Stomach (tissue), 9 donors: Measurements from ENCODE around the gene LY6G5B. TPM values are rescaled to one million over a fixed set of nuclear protein-coding genes. Genes with fewer than 3 reads are reported as not detected.

Source experiments
- DNase-seq, 2 donors: peaks; one replicate each; pipeline versions ENCODE4 v3.0.0 to v3.0.0-alpha.2; 2013 to 2019
- H3K27ac ChIP-seq, 5 donors: fragments of 200-600 bp in 4 of 5; sonication (generic) in 4 of 5; one replicate each; pipeline ENCODE4 v1.5.1; 2013 to 2019; ENCODE audit warnings: mild to moderate bottlenecking in 1 of 5, moderate library complexity in 1 of 5
- H3K27me3 ChIP-seq, 3 donors: fragments of 200-600 bp; sonication (generic); one replicate each; pipeline ENCODE4 v1.5.1; 2017 to 2019; ENCODE audit warnings: mixed run types in 1 of 3
- H3K36me3 ChIP-seq, 4 donors: fragments of 200-600 bp; sonication (generic); 1 replicate in 3 of 4; 2 replicates in 1 of 4; pipeline ENCODE4 v1.5.1; 2016 to 2019
- H3K4me1 ChIP-seq, 4 donors: fragments of 200-600 bp; sonication (generic); one replicate each; pipeline ENCODE4 v1.5.1; 2016 to 2019
- H3K4me3 ChIP-seq, 4 donors: fragments of 200-600 bp; sonication (generic) in 3 of 4; one replicate each; pipeline ENCODE4 v1.5.1; 2016 to 2019; ENCODE audit warnings: mild to moderate bottlenecking in 1 of 4
- H3K9me3 ChIP-seq, 4 donors: fragments of 200-600 bp; sonication (generic); one replicate each; pipeline ENCODE4 v1.5.1; 2016 to 2019
- EP300 ChIP-seq: sonication (generic); formaldehyde crosslinking; IDR thresholded peaks from one replicate; pipeline ENCODE4 v1.6.1; 2017; ENCODE audit warnings: antibody characterized with exemption
- POLR2A ChIP-seq, 4 donors: fragments of 450-650 bp; IDR thresholded peaks; one replicate each; pipeline ENCODE4 v1.6.1; 2016; ENCODE audit warnings: antibody characterized with exemption in 4 of 4, control low read depth in 2 of 4, mild to moderate bottlenecking in 1 of 4, moderate library complexity in 1 of 4
- POLR2AphosphoS5 ChIP-seq, 3 donors: sonication (generic); formaldehyde crosslinking; IDR thresholded peaks; one replicate each; pipeline ENCODE4 v1.6.1; 2016; ENCODE audit warnings: antibody characterized with exemption in 3 of 3
- WGBS, 5 donors: extraction: QIAGEN DNeasy Blood & Tissue Kit in 3 of 5; methylation state at CpG; one replicate each; pipeline versions ENCODE4 v1.1.5 to v1.1.7; 2013 to 2018; 5-methylcytosine and 5-hydroxymethylcytosine counted together
- intact Hi-C: fragments of 100-400 bp; cut with DNase I; formaldehyde crosslinking; loops from one replicate; pipeline ENCODE4 v1.15.1; 2023; ENCODE audit warnings: low total_unique reads
- polyA plus RNA-seq, 3 donors: library from polyadenylated mRNA; stranded (reverse); fragments of 200-250 nt; gene quantifications; one replicate each; pipeline ENCODE4 v1.2.3, GENCODE V29; 2013
- total RNA-seq, 5 donors: library from RNA; depleted of rRNA; stranded (reverse); fragments of >200 nt; gene quantifications; one replicate each; pipeline versions ENCODE4 v1.1.0 to v1.2.3, GENCODE V29; 2014 to 2016
- TF ChIP-seq, protein P1 (sequence below), 7 experiments: fragments of 450-650 bp in 4 of 7; fragments of 200-600 bp in 3 of 7; sonication (generic) in 3 of 7; IDR thresholded peaks; one replicate each; pipeline ENCODE4 v1.5.1; 2016 to 2019; ENCODE audit warnings: antibody characterized with exemption in 7 of 7, control low read depth in 2 of 7, mild to moderate bottlenecking in 1 of 7
- donor health status: healthy with polysubstance abuse.
- donor health status: Bipolar disorder and iron deficiency.
- donor health status: healthy.

Gene LY6G5B
- total and polyA plus RNA-seq, 8 donors = 0.44 to 17.1 (median 4.7) TPM; not detected in 1

DNA sequence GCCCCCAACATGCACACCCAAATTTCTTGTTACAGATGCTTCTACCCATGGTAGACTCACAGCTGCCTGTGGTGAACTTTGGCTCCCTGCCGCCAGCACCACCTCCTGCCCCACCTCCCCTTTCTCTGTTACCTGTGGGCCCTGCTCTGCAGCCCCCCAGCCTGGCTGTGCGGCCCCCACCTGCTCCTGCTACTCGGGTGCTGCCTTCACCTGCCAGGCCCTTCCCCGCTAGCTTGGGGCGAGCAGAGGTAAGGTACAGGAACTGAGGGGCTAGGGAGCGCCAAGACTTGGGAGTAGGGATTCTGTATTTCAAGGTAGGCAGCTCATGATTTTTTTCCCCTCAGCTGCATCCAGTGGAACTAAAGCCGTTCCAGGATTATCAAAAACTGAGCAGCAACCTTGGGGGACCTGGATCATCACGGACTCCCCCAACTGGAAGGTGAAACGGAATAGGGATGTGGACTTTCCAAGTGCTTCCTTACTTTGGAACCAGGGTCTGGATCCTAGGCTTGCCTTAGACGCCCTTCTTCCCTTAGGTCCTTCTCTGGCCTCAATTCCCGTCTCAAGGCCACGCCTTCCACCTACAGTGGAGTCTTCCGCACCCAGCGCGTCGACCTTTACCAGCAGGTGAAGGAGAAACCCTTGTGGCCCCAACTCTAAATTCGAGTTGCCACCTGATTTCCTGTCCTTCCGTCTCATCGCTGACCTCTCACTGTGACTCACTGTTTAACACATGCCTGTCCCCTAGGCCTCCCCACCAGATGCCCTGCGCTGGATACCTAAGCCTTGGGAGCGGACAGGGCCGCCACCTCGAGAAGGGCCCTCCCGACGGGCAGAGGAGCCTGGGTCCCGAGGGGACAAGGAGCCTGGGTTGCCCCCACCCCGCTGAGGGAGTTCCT lies 32.8 kb upstream of the LY6G5B start:
- Histone ChIP-seq H3K4me3 (no peak overlapping the region), H3K27ac (peak overlapping the region in 1 of 5 donors; percentile 8), H3K36me3 (peaks cover 91 to 100% (median 100%) of the 10 kb centered on the region in 4 donors), H3K27me3 (no peaks in the 10 kb centered on the region), H3K4me1 (no peaks in the 10 kb centered on the region), H3K9me3 (no peaks in the 10 kb centered on the region)
- no peak for DNase-seq
- TF ChIP-seq POLR2A (IDR thresholded peaks at IDR 0.05) (no peak), POLR2AphosphoS5 (IDR thresholded peaks at IDR 0.05) (no peak)
- 75 to 79% (median 77%) methylated on average over 27 of the region's 27 CpGs for WGBS, 5 donors
- intact Hi-C loops = no loop called here

DNA sequence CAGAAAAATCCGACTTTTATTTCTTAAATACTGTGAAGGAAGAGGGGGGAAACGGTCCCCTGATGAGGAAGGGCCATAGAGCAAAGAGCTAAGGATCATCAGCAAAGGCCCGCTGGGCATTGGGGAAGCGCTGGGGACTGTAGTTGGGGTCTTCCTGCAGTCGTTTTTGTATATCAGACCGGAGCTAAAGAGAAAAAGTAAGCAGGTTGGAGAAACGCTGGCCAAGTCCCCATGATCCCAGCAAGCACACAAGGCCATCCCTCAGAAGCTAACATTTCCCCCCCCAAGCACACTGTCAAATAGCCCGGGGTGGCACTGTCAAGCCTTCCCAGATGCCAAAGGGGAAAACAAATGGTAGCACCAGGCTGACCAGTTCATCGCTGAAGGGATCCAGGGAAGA lies 30.7 kb upstream of the LY6G5B start:
- H3K27me3 ChIP-seq = no peaks in the 10 kb centered on the region
- peaks cover 92 to 100% (median 100%) of the 10 kb centered on the region in 4 donors for H3K36me3 ChIP-seq
- H3K4me3 ChIP-seq = no peak overlapping the region
- WGBS, 5 donors = 72 to 81% (median 78%) methylated on average over 9 of the region's 9 CpGs
- TF ChIP-seq, protein P1, sequence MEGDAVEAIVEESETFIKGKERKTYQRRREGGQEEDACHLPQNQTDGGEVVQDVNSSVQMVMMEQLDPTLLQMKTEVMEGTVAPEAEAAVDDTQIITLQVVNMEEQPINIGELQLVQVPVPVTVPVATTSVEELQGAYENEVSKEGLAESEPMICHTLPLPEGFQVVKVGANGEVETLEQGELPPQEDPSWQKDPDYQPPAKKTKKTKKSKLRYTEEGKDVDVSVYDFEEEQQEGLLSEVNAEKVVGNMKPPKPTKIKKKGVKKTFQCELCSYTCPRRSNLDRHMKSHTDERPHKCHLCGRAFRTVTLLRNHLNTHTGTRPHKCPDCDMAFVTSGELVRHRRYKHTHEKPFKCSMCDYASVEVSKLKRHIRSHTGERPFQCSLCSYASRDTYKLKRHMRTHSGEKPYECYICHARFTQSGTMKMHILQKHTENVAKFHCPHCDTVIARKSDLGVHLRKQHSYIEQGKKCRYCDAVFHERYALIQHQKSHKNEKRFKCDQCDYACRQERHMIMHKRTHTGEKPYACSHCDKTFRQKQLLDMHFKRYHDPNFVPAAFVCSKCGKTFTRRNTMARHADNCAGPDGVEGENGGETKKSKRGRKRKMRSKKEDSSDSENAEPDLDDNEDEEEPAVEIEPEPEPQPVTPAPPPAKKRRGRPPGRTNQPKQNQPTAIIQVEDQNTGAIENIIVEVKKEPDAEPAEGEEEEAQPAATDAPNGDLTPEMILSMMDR (IDR thresholded peaks at IDR 0.05) = no peak
- no peak for TF ChIP-seq POLR2AphosphoS5 (IDR thresholded peaks at IDR 0.05)
- no peak for TF ChIP-seq EP300
- TF ChIP-seq POLR2A (IDR thresholded peaks at IDR 0.05) = no peak
- H3K9me3 ChIP-seq = no peaks in the 10 kb centered on the region
- DNase-seq = no peak
- H3K4me1 ChIP-seq = no peaks in the 10 kb centered on the region
- no peak overlapping the region for H3K27ac ChIP-seq
- intact Hi-C loops = no loop called here

DNA sequence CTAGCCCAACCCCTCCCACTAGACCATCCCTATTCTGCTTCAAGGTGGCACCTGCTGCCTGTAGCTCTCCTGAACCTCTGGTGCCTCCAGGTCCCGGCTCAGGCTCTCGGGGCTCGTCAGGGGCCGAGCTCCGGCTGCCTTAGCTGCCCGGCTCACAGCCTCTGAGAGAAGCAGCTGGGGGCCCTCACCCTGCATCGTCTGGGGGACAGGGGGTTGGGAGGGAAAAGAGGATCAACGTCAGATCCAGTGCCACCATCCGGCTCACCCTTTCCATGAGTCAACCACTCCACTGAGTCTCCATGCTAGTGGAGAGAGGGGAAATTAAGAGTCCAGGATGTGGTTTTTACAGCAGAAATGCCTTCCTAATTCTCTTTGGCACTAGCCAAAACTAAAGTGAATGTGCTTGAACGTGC lies 30.3 kb upstream of the LY6G5B start:
- DNase-seq = no peak
- Histone ChIP-seq H3K27ac (no peak overlapping the region), H3K36me3 (peaks cover 92 to 100% (median 100%) of the 10 kb centered on the region in 4 donors), H3K4me1 (no peaks in the 10 kb centered on the region), H3K9me3 (no peaks in the 10 kb centered on the region), H3K4me3 (no peak overlapping the region), H3K27me3 (no peaks in the 10 kb centered on the region)
- WGBS, 5 donors = 59 to 85% (median 70%) methylated on average over 6 to 10 of the region's 10 CpGs
- intact Hi-C loops = no loop called here
- TF ChIP-seq EP300 = no peak
- TF ChIP-seq POLR2A (IDR thresholded peaks at IDR 0.05) = no peak
- TF ChIP-seq, protein P1 (IDR thresholded peaks at IDR 0.05) = no peak
- TF ChIP-seq POLR2AphosphoS5 (IDR thresholded peaks at IDR 0.05) = no peak

DNA sequence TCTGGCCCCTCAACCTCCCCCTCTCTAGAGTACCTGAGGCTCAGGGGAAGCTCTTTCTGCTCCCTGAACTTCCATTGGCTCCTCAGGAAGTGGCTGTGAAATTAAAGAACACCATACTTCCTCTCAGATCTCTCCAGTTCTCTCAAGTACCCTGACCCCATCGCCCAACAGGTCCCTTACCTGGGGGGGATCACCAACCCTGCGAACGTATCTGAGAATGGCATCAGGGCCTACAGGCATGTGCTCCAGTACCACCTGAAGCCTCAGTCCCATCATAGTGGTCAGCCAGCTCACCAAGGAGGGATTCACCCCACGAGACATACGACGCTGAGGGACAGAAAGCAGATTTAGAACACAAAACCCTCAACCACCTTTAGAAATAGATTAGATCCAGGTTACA lies 29.2 kb upstream of the LY6G5B start:
- peaks cover 91 to 100% (median 100%) of the 10 kb centered on the region in 4 donors for H3K36me3 ChIP-seq

More for the DNA sequence above, 29.2 kb upstream of the LY6G5B start:
- TF ChIP-seq POLR2A (IDR thresholded peaks at IDR 0.05) (no peak), POLR2AphosphoS5 (IDR thresholded peaks at IDR 0.05) (no peak), EP300 (no peak)
- TF ChIP-seq, protein P1 (IDR thresholded peaks at IDR 0.05) = no peak
- DNase-seq = no peak
- no peak overlapping the region for H3K27ac ChIP-seq
- intact Hi-C loops = no loop called here
- H3K4me1 ChIP-seq = no peaks in the 10 kb centered on the region
- H3K4me3 ChIP-seq = no peak overlapping the region
- no peaks in the 10 kb centered on the region for H3K27me3 ChIP-seq
- 93 to 99% (median 95%) methylated on average over 6 of the region's 6 CpGs for WGBS, 5 donors
- H3K9me3 ChIP-seq = no peaks in the 10 kb centered on the region
